MM.1S (cell line): ENCODE data around the gene TMEM272.

Experiments used
- DNase-seq: peaks from one replicate; pipeline ENCODE4 v3.0.0-alpha.2; 2015
- H2AFZ ChIP-seq: fragments of 300-600 bp; sonication (generic); 2 replicates; pipeline ENCODE4 v1.6.0; 2016; ENCODE audit warnings: antibody characterized with exemption, low read length
- H3F3A ChIP-seq: fragments of 300-600 bp; sonication (generic); 2 replicates; pipeline ENCODE4 v1.6.1; 2016; ENCODE audit warnings: mild to moderate bottlenecking, antibody characterized with exemption, low read length, moderate library complexity, mixed read lengths; ENCODE audit not compliant: insufficient read depth
- H3K27ac ChIP-seq: fragments of 300-600 bp; sonication (generic); 2 replicates; pipeline ENCODE4 v1.5.1; 2016; ENCODE audit warnings: mild to moderate bottlenecking, low read length
- H3K27me3 ChIP-seq: fragments of 300-600 bp; sonication (generic); replicated peaks from 2 replicates; pipeline ENCODE4 v1.6.0; 2016; ENCODE audit warnings: low read length; ENCODE audit not compliant: insufficient read depth
- H3K36me3 ChIP-seq: fragments of 300-600 bp; sonication (generic); replicated peaks from 2 replicates; pipeline ENCODE4 v1.6.1; 2016; ENCODE audit warnings: mild to moderate bottlenecking, low read length, mixed read lengths; ENCODE audit not compliant: insufficient read depth
- H3K4me1 ChIP-seq: fragments of 300-600 bp; sonication (generic); 2 replicates; pipeline ENCODE4 v1.6.1; 2016; ENCODE audit warnings: low read length, mixed read lengths
- H3K4me2 ChIP-seq: fragments of 300-600 bp; sonication (generic); 2 replicates; pipeline ENCODE4 v1.6.0; 2016; ENCODE audit warnings: low read depth, low read length
- H3K4me3 ChIP-seq: fragments of 300-600 bp; sonication (generic); 2 replicates; pipeline ENCODE4 v1.5.1; 2016; ENCODE audit warnings: low read length, mixed read lengths
- H3K79me2 ChIP-seq: fragments of 300-600 bp; sonication (generic); 2 replicates; pipeline ENCODE4 v1.6.1; 2016; ENCODE audit warnings: mixed run types, low read length, mixed read lengths
- H3K9ac ChIP-seq: fragments of 300-600 bp; sonication (generic); 2 replicates; pipeline ENCODE4 v1.6.1; 2016; ENCODE audit warnings: low read length, mixed read lengths
- H3K9me2 ChIP-seq: fragments of 300-600 bp; sonication (generic); replicated peaks from 2 replicates; pipeline ENCODE4 v1.6.1; 2016; ENCODE audit warnings: mild to moderate bottlenecking, low read length, mixed read lengths; ENCODE audit not compliant: insufficient read depth
- H3K9me3 ChIP-seq: fragments of 300-600 bp; sonication (generic); replicated peaks from 2 replicates; pipeline ENCODE4 v1.6.1; 2016; ENCODE audit warnings: mild to moderate bottlenecking, low read length, mixed read lengths; ENCODE audit not compliant: insufficient read depth
- H4K20me1 ChIP-seq: fragments of 300-600 bp; sonication (generic); 2 replicates; pipeline ENCODE4 v1.6.1; 2016; ENCODE audit warnings: mild to moderate bottlenecking, low read length, moderate library complexity, mixed read lengths; ENCODE audit not compliant: insufficient read depth
- CTCF ChIP-seq: fragments of 300-600 bp; sonication (generic); IDR thresholded peaks from 2 replicates; pipeline ENCODE4 v1.5.1; 2016; ENCODE audit warnings: antibody characterized with exemption, low read length, mixed read lengths
- EZH2 ChIP-seq: fragments of 300-600 bp; sonication (generic); optimal IDR thresholded peaks from 2 replicates; pipeline ENCODE3; 2017; ENCODE audit warnings: low read depth, mild to moderate bottlenecking, antibody characterized with exemption, low read length, mixed read lengths
- EZH2phosphoT487 ChIP-seq: fragments of 300-600 bp; sonication (generic); IDR thresholded peaks from 2 replicates; pipeline ENCODE4 v1.6.1; 2018; ENCODE audit warnings: antibody characterized with exemption, low read length

The TMEM272 gene

GRCh38 chr13:51818781-51819511 is 26.0 kb downstream of the TMEM272 start:
- Histone ChIP-seq H3K79me2 (no peaks in the 10 kb centered on the region), H3K4me2 (no peak overlapping the region), H3K4me3 (no peak overlapping the region), H4K20me1 (no peaks in the 10 kb centered on the region), H3K9ac (no peak overlapping the region), H3K27ac (no peak overlapping the region), H3K9me2 (no peaks in the 10 kb centered on the region), H2AFZ (no peak overlapping the region), H3K27me3 (no peaks in the 10 kb centered on the region), H3K9me3 (no peaks in the 10 kb centered on the region), H3F3A (no peaks in the 10 kb centered on the region), H3K4me1 (0 out of 2 replicates have a peak, but pooled peaks cover 6% of the 10 kb centered on the region), H3K36me3 (no peaks in the 10 kb centered on the region)
- no peak for TF ChIP-seq EZH2phosphoT487
- no peak for TF ChIP-seq CTCF
- TF ChIP-seq EZH2, result no peak
- no peak for DNase-seq

- Histone ChIP-seq H3K9me2 (no peaks in the 10 kb centered on the region), H4K20me1 (no peaks in the 10 kb centered on the region), H3K9ac (no peak overlapping the region), H3K27ac (no peak overlapping the region), H3K36me3 (no peaks in the 10 kb centered on the region), H2AFZ (no peak overlapping the region), H3K79me2 (no peaks in the 10 kb centered on the region), H3F3A (no peaks in the 10 kb centered on the region), H3K4me2 (no peak overlapping the region), H3K27me3 (no peaks in the 10 kb centered on the region), H3K9me3 (no peaks in the 10 kb centered on the region), H3K4me1 (0 out of 2 replicates have a peak, but pooled peaks cover 6% of the 10 kb centered on the region), H3K4me3 (no peak overlapping the region)
- no peak for DNase-seq
- TF ChIP-seq CTCF, result no peak
- TF ChIP-seq EZH2phosphoT487, result no peak
- TF ChIP-seq EZH2, result no peak
Observed at GRCh38 chr13:51818276-51818675, 26.7 kb downstream of the TMEM272 start.

- no peaks in the 10 kb centered on the region for H3K27me3 ChIP-seq
- H3K4me2 ChIP-seq, result no peak overlapping the region
- H2AFZ ChIP-seq, result no peak overlapping the region
- H3F3A ChIP-seq, result no peaks in the 10 kb centered on the region
- H4K20me1 ChIP-seq, result no peaks in the 10 kb centered on the region
- H3K27ac ChIP-seq, result no peak overlapping the region
- no peaks in the 10 kb centered on the region for H3K36me3 ChIP-seq
- no peak overlapping the region for H3K9ac ChIP-seq
- H3K79me2 ChIP-seq, result no peaks in the 10 kb centered on the region
- no peak for TF ChIP-seq CTCF
- TF ChIP-seq EZH2, result no peak
- no peak overlapping the region for H3K4me3 ChIP-seq
- 0 out of 2 replicates have a peak, but pooled peaks cover 6% of the 10 kb centered on the region for H3K4me1 ChIP-seq
- H3K9me3 ChIP-seq, result no peaks in the 10 kb centered on the region
- no peaks in the 10 kb centered on the region for H3K9me2 ChIP-seq
- DNase-seq, result no peak
Observed at GRCh38 chr13:51817717-51818116, 27.3 kb downstream of the TMEM272 start.
